ENCODE results near the gene HELB. TPM values are rescaled to one million over a fixed set of nuclear protein-coding genes. Genes with fewer than 3 reads are reported as not detected.

The HELB gene
- total RNA-seq, 1 donor from 2014 or later = 18.2 TPM

DNA sequence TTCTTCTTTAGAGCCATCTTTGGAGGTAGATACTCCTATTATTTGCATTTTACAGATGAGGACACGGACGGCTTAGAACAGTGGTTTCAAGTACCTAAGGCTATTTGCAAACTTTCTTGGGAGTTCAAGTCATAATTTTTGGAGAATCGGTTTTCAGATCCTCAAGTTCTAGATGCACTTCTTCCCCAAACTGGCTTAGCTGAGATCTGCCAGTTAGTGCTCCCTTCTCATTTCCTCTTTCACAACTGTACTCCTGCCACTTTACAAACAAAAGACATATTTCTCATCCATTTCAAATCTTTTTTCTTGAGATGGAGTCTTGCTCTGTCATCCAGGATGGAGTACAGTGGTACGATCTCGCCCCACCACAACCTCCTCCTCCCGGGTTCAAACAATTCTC is 77.3 kb downstream of the HELB start:
- peaks cover 2% of the 10 kb centered on the region for H3K27me3 Mint-ChIP-seq (ENCODE audit: low read depth)
- intact Hi-C loops (cut with micrococcal nuclease) = no loop called here
- no peak for DNase-seq (ENCODE audit: low spot score)

DNA sequence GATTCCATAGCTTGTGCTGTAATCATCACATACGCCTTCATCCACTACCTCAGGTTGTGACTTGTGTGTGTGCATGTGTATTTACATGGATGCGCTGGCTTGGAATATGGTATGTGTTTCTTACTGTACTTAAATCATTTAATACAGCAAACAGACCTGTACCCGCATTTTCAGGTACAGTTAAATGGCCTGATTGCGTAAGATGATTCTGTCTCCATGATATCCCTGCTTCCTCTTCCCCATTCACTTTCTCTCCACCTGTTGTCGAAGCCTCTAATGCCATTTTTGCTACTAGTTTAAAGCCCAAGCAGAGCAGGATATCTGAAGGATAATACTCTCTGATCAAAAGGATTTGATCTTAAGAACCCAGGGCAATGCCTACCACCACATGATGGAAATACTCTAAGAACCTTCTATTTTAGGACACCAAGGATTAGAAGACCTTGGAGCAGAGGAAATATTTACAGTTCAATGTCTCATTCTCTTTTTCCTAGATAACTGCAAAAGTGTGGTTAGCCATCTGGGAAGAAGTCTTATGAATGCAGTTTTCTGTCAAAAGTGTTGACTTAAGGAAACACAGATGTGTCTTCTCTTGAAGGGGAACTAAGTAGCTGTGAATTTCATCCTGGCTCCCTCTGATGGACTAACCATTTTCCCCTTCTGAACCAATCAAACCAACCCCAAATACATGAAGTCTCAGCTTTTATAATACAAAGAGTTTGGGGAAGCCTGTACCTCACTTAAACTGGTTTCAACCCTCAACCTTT is 78.7 kb downstream of the HELB start:
- Mint-ChIP-seq H3K27ac (no peak overlapping the region), H3K27me3 (ENCODE audit: low read depth) (peaks cover 2% of the 10 kb centered on the region), H3K9me3 (no peaks in the 10 kb centered on the region), H3K36me3 (ENCODE audit: low read depth) (no peaks in the 10 kb centered on the region), H3K4me3 (ENCODE audit: low read depth) (no peak overlapping the region), H3K4me1 (ENCODE audit: low read depth) (peaks cover 6% of the 10 kb centered on the region)
- intact Hi-C loops (cut with micrococcal nuclease) = no loop called here
- DNase-seq (ENCODE audit: low spot score) = no peak

More for the DNA sequence above, 77.3 kb downstream of the HELB start:
- no peaks in the 10 kb centered on the region for H3K36me3 Mint-ChIP-seq (ENCODE audit: low read depth)
- no peak overlapping the region for H3K27ac Mint-ChIP-seq
- no peak overlapping the region for H3K4me3 Mint-ChIP-seq (ENCODE audit: low read depth)
- H3K9me3 Mint-ChIP-seq = no peaks in the 10 kb centered on the region
- peaks cover 6% of the 10 kb centered on the region for H3K4me1 Mint-ChIP-seq (ENCODE audit: low read depth)

DNA sequence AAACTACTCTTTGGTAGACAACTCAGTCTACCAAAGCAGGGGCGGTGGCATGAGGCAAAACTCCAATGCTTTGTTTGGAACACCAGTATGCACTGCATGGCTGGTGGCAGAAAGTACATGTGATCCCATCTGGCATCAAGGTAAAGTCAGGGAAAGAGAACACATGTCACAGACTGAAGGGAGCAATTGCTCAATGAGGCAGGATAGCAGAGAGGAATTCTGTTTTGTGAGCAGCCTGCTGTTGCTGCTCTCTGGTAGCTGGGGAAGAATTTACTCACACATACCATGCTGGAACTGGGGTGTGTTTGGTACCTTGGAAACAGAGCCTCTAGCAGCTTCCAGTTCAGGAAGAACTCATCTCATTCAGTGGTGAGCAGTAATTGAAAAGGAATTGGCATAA is 84.8 kb downstream of the HELB start:
- no peaks in the 10 kb centered on the region for H3K36me3 Mint-ChIP-seq (ENCODE audit: low read depth)
- no peaks in the 10 kb centered on the region for H3K9me3 Mint-ChIP-seq
- peaks cover 3% of the 10 kb centered on the region for H3K4me1 Mint-ChIP-seq (ENCODE audit: low read depth)
- DNase-seq (ENCODE audit: low spot score) = no peak
- intact Hi-C loops (cut with micrococcal nuclease) = no loop called here
- no peak overlapping the region for H3K27ac Mint-ChIP-seq
- H3K4me3 Mint-ChIP-seq (ENCODE audit: low read depth) = no peak overlapping the region
- peaks cover 18% of the 10 kb centered on the region for H3K27me3 Mint-ChIP-seq (ENCODE audit: low read depth)

Other genes with a start within 250 kb of the HELB start
- 31.0 and 33.7 TPM in 2 replicates for gene LLPH, start 171.7 kb upstream of the HELB start, total RNA-seq
- gene TMBIM4, start 132.5 kb upstream of the HELB start, total RNA-seq = 62.4 and 75.0 TPM in 2 replicates
- 0.91 and 1.2 TPM in 2 replicates for gene IRAK3, start 113.3 kb upstream of the HELB start, total RNA-seq

Data from activated T-helper 2 cell treated with anti-CD3 and anti-CD28 coated beads, Interferon-gamma antibody, Interleukin-2, Interleukin-4, amounts not matched to agents 10 μg/mL and 5 μg/mL and 100 μg/mL, durations not matched to agents 14 hours and 24 hours and 36 hours (primary cell).